ENCODE measurements around the gene ZNF341.

The ZNF341 gene

DNA sequence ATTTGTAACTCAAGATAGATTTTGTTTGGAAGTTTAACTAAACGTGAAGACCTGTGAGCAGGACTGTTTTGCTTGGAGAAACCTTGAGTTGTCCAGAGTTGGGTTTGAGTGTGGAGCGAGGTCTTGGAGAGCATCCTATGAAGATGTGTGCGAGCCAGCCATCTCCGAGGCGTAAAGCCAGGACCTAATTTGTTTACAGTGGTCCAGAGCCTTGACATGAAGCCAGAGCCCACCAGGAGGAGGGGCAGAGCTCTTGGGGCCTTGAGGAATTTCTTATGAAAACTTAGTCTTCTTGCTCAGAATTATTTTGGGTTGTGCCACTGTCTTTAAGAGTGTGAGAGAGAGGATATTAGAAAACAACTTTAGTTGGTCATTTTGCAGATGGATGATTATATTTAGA is 85.6 kb downstream of the ZNF341 start:
- no peak overlapping the region for H3K9ac ChIP-seq (ENCODE audit: low read length in 5 of 5)
- H3K27me3 ChIP-seq (ENCODE audit: control insufficient read depth in 5 of 5, insufficient read depth in 4 of 5, low read length in 5 of 5), result no peaks in the 10 kb centered on the region
- no peak overlapping the region for H3K4me3 ChIP-seq (ENCODE audit: low read depth in 1 of 5, low read length in 5 of 5)
- no peaks in the 10 kb centered on the region for H3K9me3 ChIP-seq (ENCODE audit: control insufficient read depth in 5 of 5, low read length in 5 of 5)
- peaks cover 0 to 5% (median 0%) of the 10 kb centered on the region in 5 donors for H3K36me3 ChIP-seq (ENCODE audit: control insufficient read depth in 5 of 5, insufficient read depth in 5 of 5, low read length in 5 of 5)
- peaks cover 3 to 44% (median 27%) of the 10 kb centered on the region in 5 donors for H3K4me1 ChIP-seq (ENCODE audit: control insufficient read depth in 5 of 5, insufficient read depth in 5 of 5, low read length in 5 of 5)
- H3K27ac ChIP-seq (ENCODE audit: low read depth, low read length), result no peak overlapping the region

DNA sequence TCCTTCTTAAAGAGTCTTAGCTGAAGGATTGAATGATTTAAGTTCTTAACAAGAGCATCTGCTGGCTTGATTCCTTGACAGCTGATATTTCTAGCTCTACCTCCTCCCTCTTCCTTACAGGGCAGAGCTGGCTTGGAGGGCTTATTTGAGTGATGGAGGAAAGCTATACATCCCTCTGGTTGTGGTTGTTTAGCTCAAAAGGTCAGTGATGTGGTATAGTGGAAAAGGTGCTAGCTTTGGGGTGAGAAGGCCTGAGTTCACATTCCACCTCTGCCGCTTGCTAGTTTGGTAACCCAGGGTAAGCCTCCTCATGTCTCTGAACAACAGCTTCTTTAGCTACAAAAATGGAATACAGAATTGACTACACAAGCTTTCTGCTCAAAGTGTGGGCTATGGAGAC is 87.7 kb downstream of the ZNF341 start:
- peaks cover 0 to 29% (median 9%) of the 10 kb centered on the region in 5 donors for H3K4me1 ChIP-seq (ENCODE audit: control insufficient read depth in 5 of 5, insufficient read depth in 5 of 5, low read length in 5 of 5)

DNA sequence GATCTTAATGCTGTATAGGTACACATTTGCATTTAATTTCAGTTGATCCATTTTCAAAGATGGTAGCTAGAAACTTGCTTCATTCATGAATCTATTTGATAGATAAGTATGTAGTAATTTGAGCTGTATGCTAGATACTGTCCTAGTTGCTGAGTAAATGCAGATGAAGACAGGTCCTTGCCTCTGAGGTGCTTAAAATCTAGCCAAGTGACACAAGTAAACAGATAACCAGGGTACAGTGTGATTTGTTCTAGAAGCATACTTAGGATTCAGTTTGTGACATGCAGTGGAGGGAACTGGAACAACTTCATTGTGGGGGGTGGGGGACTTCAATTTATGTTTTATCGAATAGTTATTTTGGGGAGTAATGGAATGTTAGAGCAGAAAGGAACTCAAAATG is 88.6 kb downstream of the ZNF341 start:
- Histone ChIP-seq H3K27me3 (ENCODE audit: control insufficient read depth in 5 of 5, insufficient read depth in 4 of 5, low read length in 5 of 5) (no peaks in the 10 kb centered on the region), H3K4me1 (ENCODE audit: control insufficient read depth in 5 of 5, insufficient read depth in 5 of 5, low read length in 5 of 5) (peaks cover 0 to 20% (median 3%) of the 10 kb centered on the region in 5 donors), H3K27ac (ENCODE audit: low read depth, low read length) (no peak overlapping the region), H3K9me3 (ENCODE audit: control insufficient read depth in 5 of 5, low read length in 5 of 5) (no peaks in the 10 kb centered on the region), H3K9ac (ENCODE audit: low read length in 5 of 5) (no peak overlapping the region), H3K36me3 (ENCODE audit: control insufficient read depth in 5 of 5, insufficient read depth in 5 of 5, low read length in 5 of 5) (peaks cover 0 to 7% (median 0%) of the 10 kb centered on the region in 5 donors), H3K4me3 (ENCODE audit: low read depth in 1 of 5, low read length in 5 of 5) (no peak overlapping the region)

More for the DNA sequence above, 87.7 kb downstream of the ZNF341 start:
- no peaks in the 10 kb centered on the region for H3K27me3 ChIP-seq (ENCODE audit: control insufficient read depth in 5 of 5, insufficient read depth in 4 of 5, low read length in 5 of 5)
- H3K4me3 ChIP-seq (ENCODE audit: low read depth in 1 of 5, low read length in 5 of 5), result no peak overlapping the region
- no peak overlapping the region for H3K27ac ChIP-seq (ENCODE audit: low read depth, low read length)
- peaks cover 0 to 7% (median 0%) of the 10 kb centered on the region in 5 donors for H3K36me3 ChIP-seq (ENCODE audit: control insufficient read depth in 5 of 5, insufficient read depth in 5 of 5, low read length in 5 of 5)
- H3K9ac ChIP-seq (ENCODE audit: low read length in 5 of 5), result no peak overlapping the region
- no peaks in the 10 kb centered on the region for H3K9me3 ChIP-seq (ENCODE audit: control insufficient read depth in 5 of 5, low read length in 5 of 5)

DNA sequence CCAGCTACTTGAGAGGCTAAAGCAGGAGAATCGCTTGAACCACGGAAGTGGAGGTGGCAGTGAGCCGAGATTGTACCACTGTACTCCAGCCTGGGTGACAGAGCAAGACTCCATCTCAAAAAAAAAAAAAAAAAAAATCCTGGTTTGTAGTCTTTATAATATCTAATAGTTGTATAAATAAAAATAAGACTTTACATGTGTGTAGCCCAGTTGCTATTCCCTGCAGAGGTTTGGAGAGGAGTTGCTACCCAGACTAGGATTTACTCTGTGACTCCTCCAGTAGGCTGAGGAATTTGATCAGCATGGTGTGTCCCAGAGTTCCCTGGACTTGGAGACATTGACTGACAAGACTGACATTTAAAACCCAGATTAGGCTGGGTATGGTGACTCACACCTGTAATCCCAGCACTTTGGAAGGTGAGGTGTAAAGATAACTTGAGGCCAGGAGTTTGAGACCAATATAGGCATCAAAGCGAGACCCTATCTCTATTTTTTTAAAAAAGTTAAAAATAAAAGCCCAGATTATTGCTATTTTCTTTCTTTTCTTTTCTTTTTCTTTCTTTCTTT is 89.6 kb downstream of the ZNF341 start:
- Histone ChIP-seq H3K27ac (ENCODE audit: low read depth, low read length) (no peak overlapping the region), H3K4me3 (ENCODE audit: low read depth in 1 of 5, low read length in 5 of 5) (no peak overlapping the region), H3K9me3 (ENCODE audit: control insufficient read depth in 5 of 5, low read length in 5 of 5) (no peaks in the 10 kb centered on the region), H3K4me1 (ENCODE audit: control insufficient read depth in 5 of 5, insufficient read depth in 5 of 5, low read length in 5 of 5) (peaks cover 0 to 23% (median 3%) of the 10 kb centered on the region in 5 donors), H3K27me3 (ENCODE audit: control insufficient read depth in 5 of 5, insufficient read depth in 4 of 5, low read length in 5 of 5) (no peaks in the 10 kb centered on the region), H3K36me3 (ENCODE audit: control insufficient read depth in 5 of 5, insufficient read depth in 5 of 5, low read length in 5 of 5) (peaks cover 0 to 7% (median 0%) of the 10 kb centered on the region in 5 donors), H3K9ac (ENCODE audit: low read length in 5 of 5) (no peak overlapping the region)

DNA sequence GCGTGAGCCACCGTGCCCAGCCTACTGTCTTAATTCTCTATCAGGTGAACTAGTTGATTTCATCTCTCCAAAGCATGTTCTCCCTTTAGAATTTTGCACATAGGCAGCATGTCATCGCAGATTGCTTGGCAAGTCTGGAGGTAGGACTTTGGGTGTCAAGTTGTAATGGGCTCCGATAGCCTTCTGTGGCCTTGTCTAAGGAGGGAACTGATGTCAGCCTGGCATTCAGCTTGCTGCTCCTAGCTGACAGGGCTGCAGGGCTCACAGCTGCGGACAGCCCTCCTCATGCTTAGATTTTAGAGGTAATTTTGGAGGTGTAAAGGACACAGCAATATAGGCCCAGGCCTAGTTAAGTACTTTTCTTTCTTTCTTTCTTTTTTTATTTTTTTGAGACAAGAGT is 90.6 kb downstream of the ZNF341 start:
- Histone ChIP-seq H3K9me3 (ENCODE audit: control insufficient read depth in 5 of 5, low read length in 5 of 5) (no peaks in the 10 kb centered on the region), H3K4me3 (ENCODE audit: low read depth in 1 of 5, low read length in 5 of 5) (no peak overlapping the region), H3K27me3 (ENCODE audit: control insufficient read depth in 5 of 5, insufficient read depth in 4 of 5, low read length in 5 of 5) (no peaks in the 10 kb centered on the region), H3K36me3 (ENCODE audit: control insufficient read depth in 5 of 5, insufficient read depth in 5 of 5, low read length in 5 of 5) (peaks cover 0 to 7% (median 0%) of the 10 kb centered on the region in 5 donors), H3K27ac (ENCODE audit: low read depth, low read length) (no peak overlapping the region), H3K9ac (ENCODE audit: low read length in 5 of 5) (no peak overlapping the region), H3K4me1 (ENCODE audit: control insufficient read depth in 5 of 5, insufficient read depth in 5 of 5, low read length in 5 of 5) (peaks cover 0 to 30% (median 3%) of the 10 kb centered on the region in 5 donors)

DNA sequence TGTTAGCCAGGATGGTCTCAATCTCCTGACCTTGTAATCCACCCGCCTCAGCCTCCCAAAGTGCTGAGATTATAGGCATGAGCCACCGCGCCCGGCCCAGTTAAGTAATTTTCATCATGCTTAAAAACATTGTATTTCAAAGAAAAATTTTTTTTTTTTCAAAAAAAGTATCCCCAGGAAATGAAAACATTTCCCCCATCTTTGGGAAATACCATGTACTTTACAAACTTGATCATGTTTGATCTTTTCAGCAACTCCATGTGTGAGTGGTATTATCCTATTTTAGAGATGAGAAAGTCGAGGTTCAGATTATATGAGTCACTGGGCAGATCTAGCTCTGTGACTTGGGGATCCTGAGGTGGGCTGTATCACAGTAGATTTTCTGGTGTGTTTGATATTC is 91.2 kb downstream of the ZNF341 start:
- no peaks in the 10 kb centered on the region for H3K9me3 ChIP-seq (ENCODE audit: control insufficient read depth in 5 of 5, low read length in 5 of 5)
- H3K4me1 ChIP-seq (ENCODE audit: control insufficient read depth in 5 of 5, insufficient read depth in 5 of 5, low read length in 5 of 5), result peaks cover 0 to 31% (median 2%) of the 10 kb centered on the region in 5 donors
- H3K9ac ChIP-seq (ENCODE audit: low read length in 5 of 5), result no peak overlapping the region
- H3K27me3 ChIP-seq (ENCODE audit: control insufficient read depth in 5 of 5, insufficient read depth in 4 of 5, low read length in 5 of 5), result no peaks in the 10 kb centered on the region
- H3K27ac ChIP-seq (ENCODE audit: low read depth, low read length), result no peak overlapping the region
- H3K36me3 ChIP-seq (ENCODE audit: control insufficient read depth in 5 of 5, insufficient read depth in 5 of 5, low read length in 5 of 5), result peaks cover 0 to 7% (median 0%) of the 10 kb centered on the region in 5 donors
- H3K4me3 ChIP-seq (ENCODE audit: low read depth in 1 of 5, low read length in 5 of 5), result no peak overlapping the region

DNA sequence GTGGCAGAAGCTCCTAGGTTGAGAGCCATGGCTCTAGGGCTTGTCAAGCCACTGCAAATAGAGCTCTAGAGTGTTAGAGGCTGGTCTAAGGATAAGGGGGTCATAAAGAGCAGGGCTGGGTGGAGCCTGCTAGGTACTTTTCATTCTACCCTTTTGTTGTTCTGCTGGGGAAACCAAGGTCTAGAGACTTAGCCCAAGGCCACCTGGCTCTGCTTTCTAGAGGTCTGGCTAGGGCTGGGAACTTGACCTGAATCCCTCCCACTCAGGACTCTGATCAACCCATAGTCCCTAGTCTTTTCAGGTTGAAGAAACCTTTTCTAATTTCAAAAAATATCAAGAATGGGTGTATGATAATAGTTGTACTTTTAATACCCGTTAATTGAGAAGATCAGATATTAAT is 93.1 kb downstream of the ZNF341 start:
- no peak overlapping the region for H3K9ac ChIP-seq (ENCODE audit: low read length in 5 of 5)
- no peaks in the 10 kb centered on the region for H3K27me3 ChIP-seq (ENCODE audit: control insufficient read depth in 5 of 5, insufficient read depth in 4 of 5, low read length in 5 of 5)
- no peak overlapping the region for H3K4me3 ChIP-seq (ENCODE audit: low read depth in 1 of 5, low read length in 5 of 5)
- peaks cover 0 to 7% (median 0%) of the 10 kb centered on the region in 5 donors for H3K36me3 ChIP-seq (ENCODE audit: control insufficient read depth in 5 of 5, insufficient read depth in 5 of 5, low read length in 5 of 5)
- no peaks in the 10 kb centered on the region for H3K9me3 ChIP-seq (ENCODE audit: control insufficient read depth in 5 of 5, low read length in 5 of 5)
- H3K27ac ChIP-seq (ENCODE audit: low read depth, low read length), result no peak overlapping the region
- peaks cover 5 to 42% (median 20%) of the 10 kb centered on the region in 5 donors for H3K4me1 ChIP-seq (ENCODE audit: control insufficient read depth in 5 of 5, insufficient read depth in 5 of 5, low read length in 5 of 5)

DNA sequence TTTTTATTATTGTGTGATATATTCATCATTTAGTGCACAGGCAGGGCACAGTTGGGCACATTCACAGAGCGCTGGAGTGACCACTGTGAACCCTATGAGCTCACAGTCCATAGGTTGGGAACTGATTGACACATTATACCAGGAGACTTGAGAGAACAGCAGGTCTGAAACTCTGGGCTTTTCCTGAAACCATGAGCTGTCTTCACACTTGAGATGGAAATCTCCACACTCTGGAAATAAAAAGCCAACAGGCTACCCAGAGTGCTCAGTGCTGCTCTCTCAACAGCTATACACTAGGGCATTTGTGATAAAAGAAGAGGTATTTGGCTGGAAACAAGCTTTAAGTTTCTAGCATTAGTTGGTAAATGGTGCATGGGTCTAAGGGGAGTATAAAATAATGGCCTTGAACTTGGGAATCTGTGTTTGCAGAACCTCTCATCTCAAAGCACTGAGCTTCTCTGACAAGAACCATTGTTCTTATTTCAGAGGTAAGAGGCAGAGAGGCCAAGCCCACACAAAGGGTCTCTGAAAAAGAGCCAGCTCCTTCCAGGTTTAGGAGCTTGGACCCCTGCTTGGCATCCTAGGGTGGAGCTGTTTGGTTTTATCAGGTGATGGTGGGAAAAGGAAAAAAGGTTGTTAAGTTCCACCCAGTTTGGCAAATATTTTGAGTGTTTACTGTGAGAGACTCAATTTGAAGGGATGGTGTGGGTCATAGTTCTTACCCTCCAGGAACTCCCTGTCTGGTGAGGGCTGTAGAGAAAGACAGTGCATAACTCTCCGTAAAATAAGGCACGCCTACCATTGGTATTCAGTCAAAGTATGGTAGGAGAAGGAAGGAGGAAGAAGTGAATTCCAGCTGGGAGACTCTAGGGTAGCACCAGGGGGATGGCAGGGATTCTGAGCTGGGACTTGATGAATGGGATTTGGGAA is 93.8 kb downstream of the ZNF341 start:
- no peaks in the 10 kb centered on the region for H3K9me3 ChIP-seq (ENCODE audit: control insufficient read depth in 5 of 5, low read length in 5 of 5)
- H3K27ac ChIP-seq (ENCODE audit: low read depth, low read length), result no peak overlapping the region
- peaks cover 5 to 49% (median 27%) of the 10 kb centered on the region in 5 donors for H3K4me1 ChIP-seq (ENCODE audit: control insufficient read depth in 5 of 5, insufficient read depth in 5 of 5, low read length in 5 of 5)
- no peaks in the 10 kb centered on the region for H3K27me3 ChIP-seq (ENCODE audit: control insufficient read depth in 5 of 5, insufficient read depth in 4 of 5, low read length in 5 of 5)
- no peak overlapping the region for H3K9ac ChIP-seq (ENCODE audit: low read length in 5 of 5)
- no peak overlapping the region for H3K4me3 ChIP-seq (ENCODE audit: low read depth in 1 of 5, low read length in 5 of 5)
- peaks cover 0 to 7% (median 0%) of the 10 kb centered on the region in 5 donors for H3K36me3 ChIP-seq (ENCODE audit: control insufficient read depth in 5 of 5, insufficient read depth in 5 of 5, low read length in 5 of 5)

DNA sequence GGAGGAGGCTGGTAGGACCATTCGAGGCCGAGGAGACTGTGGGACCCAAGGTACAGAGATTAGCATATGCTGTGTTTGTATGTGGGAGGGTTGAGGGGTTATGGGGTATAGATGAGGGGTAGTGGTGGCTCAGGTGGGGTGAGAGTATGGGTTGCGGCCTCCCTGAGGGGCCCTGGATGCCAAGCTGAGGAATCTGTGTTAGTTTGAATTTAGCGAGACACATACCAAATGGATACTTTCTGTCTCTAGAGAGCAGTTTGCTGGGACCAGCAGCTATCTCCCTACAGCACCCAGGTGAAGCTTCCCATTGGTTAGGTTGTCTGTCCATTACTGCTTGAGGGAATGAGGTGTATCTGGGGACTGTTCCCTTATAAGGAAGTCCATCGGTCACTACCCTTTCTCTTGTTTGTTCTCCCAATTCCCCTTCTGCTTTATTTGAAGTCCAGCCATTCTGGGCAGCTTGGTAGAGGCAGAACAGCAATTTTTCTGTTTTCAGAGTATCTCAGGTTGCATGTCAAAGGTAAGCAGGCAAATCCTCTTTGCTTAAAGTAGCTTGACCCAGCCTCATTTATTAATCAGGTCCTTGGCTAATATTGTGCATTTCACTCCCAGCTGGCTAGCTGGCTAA is 94.6 kb downstream of the ZNF341 start:
- H3K9me3 ChIP-seq (ENCODE audit: control insufficient read depth in 5 of 5, low read length in 5 of 5), result no peaks in the 10 kb centered on the region
- H3K27ac ChIP-seq (ENCODE audit: low read depth, low read length), result no peak overlapping the region
- H3K4me3 ChIP-seq (ENCODE audit: low read depth in 1 of 5, low read length in 5 of 5), result no peak overlapping the region
- H3K27me3 ChIP-seq (ENCODE audit: control insufficient read depth in 5 of 5, insufficient read depth in 4 of 5, low read length in 5 of 5), result no peaks in the 10 kb centered on the region
- H3K36me3 ChIP-seq (ENCODE audit: control insufficient read depth in 5 of 5, insufficient read depth in 5 of 5, low read length in 5 of 5), result peaks cover 0 to 7% (median 0%) of the 10 kb centered on the region in 5 donors
- H3K9ac ChIP-seq (ENCODE audit: low read length in 5 of 5), result no peak overlapping the region
- peaks cover 5 to 49% (median 28%) of the 10 kb centered on the region in 5 donors for H3K4me1 ChIP-seq (ENCODE audit: control insufficient read depth in 5 of 5, insufficient read depth in 5 of 5, low read length in 5 of 5)

DNA sequence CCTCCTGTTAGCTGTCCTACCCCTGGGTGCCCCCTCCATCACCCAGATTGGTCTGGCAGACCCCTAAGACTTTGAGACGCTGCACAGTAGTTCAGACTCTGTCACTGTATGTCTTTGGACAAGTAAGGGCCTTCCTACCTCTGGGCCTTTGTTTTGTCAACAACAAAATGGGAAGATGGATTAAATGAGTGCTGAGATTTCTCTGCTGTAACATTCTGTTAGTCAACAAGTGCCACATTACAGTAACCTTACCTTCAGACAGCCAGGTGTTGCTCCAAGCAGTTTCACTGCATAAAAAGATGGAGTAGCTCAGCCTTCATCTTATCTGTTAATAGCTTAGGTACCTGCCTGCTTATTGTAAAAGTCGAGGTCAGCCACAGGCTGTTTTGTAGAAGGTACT is 95.3 kb downstream of the ZNF341 start:
- Histone ChIP-seq H3K4me3 (ENCODE audit: low read depth in 1 of 5, low read length in 5 of 5) (no peak overlapping the region), H3K9ac (ENCODE audit: low read length in 5 of 5) (no peak overlapping the region), H3K4me1 (ENCODE audit: control insufficient read depth in 5 of 5, insufficient read depth in 5 of 5, low read length in 5 of 5) (peaks cover 5 to 56% (median 31%) of the 10 kb centered on the region in 5 donors), H3K9me3 (ENCODE audit: control insufficient read depth in 5 of 5, low read length in 5 of 5) (no peaks in the 10 kb centered on the region), H3K27ac (ENCODE audit: low read depth, low read length) (no peak overlapping the region), H3K36me3 (ENCODE audit: control insufficient read depth in 5 of 5, insufficient read depth in 5 of 5, low read length in 5 of 5) (peaks cover 0 to 7% (median 0%) of the 10 kb centered on the region in 5 donors), H3K27me3 (ENCODE audit: control insufficient read depth in 5 of 5, insufficient read depth in 4 of 5, low read length in 5 of 5) (no peaks in the 10 kb centered on the region)

Measured in subcutaneous abdominal adipose tissue (tissue), 5 donors.